ENCODE measurements around the gene THSD4. TPM values are rescaled to one million over a fixed set of nuclear protein-coding genes. Genes with fewer than 3 reads are reported as not detected.
"Not testable (repeated sequence)": the region's sequence is repeated elsewhere in the genome, so short reads cannot be mapped to it uniquely, and the experiment has no call there.

The THSD4 gene
- total RNA-seq, 1 donor from 2014 or later: 1.6 TPM

DNA sequence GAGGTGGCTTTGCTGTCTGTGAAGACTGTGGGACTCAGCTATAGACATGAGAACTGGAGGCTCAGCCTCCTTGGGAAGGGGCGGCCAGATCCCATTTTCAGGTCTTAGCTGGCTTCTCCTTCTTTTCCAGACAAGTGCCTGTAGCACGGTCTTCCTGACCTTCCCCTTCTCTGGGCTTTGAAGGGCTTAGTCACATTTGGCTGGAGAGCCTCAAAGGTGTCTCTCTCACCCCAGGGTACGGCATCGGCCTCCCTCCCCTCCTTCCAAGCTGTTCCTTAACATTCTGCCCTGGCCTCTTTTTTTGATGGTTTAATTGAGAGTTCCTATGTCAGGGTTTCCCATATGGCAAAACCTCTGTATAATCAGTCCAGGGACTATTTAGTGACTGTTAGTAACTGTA lies 242.7 kb downstream of the THSD4 start:
- DNase-seq (ENCODE audit: low spot score in 2 of 2) (no peak), FAIRE-seq (no peak)

DNA sequence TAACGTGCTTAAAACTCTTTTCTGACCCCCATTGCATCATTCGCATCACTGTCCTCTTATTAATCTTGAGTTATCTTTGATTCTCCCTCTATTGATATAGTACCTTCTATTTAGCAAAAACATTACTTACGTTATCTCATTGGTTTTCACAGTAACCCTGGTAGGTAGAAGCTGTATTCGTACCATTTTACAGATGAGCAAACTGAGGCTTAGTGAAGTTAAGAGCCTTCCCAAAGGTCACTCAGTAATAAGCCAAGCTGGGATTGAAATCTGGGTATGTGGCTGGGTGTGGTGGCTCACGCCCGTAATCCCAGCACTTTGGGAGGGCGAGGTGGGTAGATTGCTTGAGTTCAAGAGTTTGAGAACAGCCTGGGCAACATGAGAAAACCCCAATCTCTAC lies 244.0 kb downstream of the THSD4 start:
- DNase-seq (ENCODE audit: low spot score in 2 of 2) (no peak), FAIRE-seq (no peak)

DNA sequence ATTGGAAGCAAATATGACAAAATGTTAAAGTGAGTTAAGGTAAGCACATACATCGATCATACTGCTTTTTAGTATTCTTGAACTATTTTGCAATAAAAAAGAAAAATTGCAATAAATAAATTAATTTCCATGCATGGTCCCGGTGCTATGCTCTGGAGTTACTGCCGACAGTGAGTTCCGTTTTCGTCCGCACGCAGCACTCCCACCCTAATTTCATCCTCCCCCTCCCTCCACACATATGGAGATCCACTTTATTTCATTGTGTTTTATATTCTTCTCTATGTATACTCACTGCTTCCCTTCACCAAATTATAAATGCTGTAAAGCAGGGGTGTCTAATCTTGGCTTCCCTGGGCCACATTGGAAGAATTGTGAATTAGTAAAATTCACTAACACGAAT lies 247.3 kb downstream of the THSD4 start:
- DNase-seq (ENCODE audit: low spot score in 2 of 2) (no peak), FAIRE-seq (no peak)

DNA sequence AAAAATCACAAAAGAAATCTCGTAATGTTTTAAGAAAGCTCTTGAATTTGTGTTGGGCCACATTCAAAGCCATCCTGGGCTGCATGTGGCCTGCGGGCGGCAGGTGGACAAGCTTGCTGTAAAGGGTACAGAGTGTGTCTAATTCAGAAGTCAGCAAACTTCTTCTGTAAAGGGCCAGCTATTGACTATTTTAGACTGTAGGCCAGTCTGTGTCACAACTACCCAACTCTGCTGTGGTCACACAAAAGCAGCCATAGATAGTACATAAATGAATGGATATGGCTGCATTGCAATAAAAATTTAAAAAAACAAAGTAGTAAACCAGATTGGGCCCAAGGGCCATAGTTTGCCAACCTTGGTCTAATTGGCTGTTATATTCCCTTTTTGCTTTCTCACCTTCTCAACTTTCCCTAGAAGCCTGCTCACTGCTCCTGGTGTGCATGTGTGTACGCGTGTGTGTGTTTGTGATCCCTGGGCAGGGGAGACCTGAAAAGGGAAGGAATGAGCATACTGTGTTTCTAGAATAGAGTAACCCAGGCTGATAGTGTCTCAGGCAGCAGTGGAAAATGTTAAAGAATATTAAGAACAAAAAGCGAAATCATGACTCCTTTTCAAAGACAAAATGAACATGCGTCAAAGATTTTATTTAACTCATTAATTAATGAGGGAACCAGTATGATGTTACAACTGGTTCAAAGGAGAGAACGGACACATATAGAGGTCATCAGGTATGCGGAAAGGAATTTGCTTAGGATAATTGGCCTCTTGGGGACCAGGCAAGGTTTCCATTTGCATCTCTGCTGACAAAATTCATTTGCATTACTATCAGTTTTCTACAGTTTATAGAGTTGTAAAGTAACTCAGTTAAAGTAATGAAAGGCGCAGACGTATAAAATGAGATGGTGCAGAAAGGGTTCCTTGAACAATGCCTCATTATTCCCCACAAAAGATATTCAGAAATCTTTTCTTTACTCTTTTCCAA lies 248.0 kb downstream of the THSD4 start:
- FAIRE-seq (no peak), DNase-seq (ENCODE audit: low spot score in 2 of 2) (no peak)

DNA sequence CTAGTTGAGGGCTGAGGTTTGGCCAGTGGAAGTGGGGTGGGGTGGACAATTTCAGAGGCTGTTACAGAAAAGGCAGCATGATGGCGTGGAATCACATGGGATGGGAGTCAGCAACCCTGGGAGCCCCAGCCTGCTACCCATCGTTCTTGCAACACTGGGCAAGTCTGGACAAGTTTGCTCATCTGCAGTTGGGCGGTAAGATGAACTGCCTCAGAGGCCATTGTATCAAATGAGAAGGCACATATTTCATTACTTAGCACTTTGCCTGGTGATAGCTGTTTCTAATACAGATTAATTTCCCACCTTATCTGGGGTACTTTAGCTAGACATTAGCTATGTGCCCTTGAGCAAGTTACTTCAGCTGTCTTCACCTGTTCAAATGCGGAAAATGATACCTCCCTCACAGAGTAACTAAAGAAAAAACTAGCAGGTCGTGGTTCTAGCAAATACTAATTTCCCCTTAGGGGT lies 248.9 kb downstream of the THSD4 start:
- FAIRE-seq: no peak
- no peak for DNase-seq (ENCODE audit: low spot score in 2 of 2)

DNA sequence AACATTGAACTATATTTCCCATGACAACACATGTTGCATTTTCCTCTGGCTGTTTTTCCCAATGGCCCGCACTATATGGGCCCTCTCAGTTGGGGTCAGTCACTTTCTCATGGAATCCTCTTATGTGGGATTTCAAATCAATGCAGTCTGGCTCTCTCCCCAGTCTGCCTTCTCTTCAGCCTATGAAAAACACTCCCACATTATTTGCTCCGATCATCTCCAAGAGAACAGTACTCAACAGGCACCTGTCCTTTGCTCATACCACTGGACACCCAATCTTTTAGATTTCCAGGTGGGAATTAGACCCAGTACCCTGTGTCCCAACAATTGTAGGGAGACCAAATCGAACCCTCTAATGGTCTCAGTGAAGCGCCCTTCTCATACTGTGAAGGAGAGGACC lies 251.3 kb downstream of the THSD4 start:
- FAIRE-seq: no peak

DNA sequence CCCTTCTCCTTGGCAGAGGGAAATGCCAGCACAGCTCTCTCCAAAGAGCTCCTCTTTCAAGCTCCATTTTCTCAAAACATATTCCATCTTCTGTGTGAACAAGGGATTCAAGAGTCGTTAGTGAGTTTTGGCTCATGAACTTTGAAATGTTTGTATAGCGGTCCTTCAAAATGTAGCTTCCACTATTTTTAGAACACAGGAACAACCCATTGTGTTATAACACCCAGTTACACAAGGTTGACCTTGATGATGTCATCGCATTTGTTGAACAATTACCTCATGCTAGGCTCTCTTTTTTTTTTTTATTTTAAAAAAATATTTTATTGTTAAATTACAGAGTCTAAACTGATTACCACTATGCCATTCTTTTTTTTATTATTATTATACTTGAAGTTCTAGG lies 251.7 kb downstream of the THSD4 start:
- FAIRE-seq (no peak), DNase-seq (ENCODE audit: low spot score in 2 of 2) (no peak)

More for the DNA sequence above, 251.3 kb downstream of the THSD4 start:
- DNase-seq (ENCODE audit: low spot score in 2 of 2): no peak

DNA sequence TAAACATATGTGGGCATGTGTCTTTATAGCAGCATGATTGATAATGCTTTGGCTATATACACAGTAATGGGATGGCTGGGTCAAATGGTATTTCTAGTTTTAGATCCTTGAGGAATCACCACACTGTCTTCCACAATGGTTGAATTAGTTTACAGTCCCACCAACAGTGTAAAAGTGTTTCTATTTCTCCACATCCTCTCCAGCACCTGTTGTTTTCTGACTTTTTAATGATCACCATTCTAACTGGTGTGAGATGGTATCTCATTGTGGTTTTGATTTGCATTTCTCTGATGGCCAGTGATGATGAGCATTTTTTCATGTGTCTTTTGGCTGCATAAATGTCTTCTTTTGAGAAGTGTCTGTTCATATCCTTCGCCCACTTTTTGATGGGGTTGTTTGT lies 252.5 kb downstream of the THSD4 start:
- FAIRE-seq; DNase-seq (ENCODE audit: low spot score in 2 of 2): not testable (repeated sequence)

DNA sequence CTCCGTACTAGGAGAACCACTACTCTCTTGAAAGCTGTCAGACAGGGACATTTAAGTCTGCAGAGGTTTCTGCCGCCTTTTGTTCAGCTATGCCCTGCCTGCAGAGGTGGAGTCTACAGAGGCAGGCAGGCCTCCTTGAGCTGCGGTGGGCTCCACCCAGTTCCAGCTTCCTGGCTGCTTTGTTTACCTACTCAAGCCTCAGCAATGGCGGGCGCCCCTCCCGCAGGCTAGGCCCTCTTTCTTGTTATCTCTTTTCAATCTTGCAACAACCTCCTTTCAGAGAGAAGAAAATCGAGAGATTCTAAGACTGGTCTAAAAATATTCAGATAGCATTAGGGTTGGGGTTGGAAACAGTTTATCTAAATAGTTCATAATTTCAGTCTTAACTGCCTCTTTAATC lies 257.5 kb downstream of the THSD4 start:
- not testable (repeated sequence) for FAIRE-seq; DNase-seq (ENCODE audit: low spot score in 2 of 2)

DNA sequence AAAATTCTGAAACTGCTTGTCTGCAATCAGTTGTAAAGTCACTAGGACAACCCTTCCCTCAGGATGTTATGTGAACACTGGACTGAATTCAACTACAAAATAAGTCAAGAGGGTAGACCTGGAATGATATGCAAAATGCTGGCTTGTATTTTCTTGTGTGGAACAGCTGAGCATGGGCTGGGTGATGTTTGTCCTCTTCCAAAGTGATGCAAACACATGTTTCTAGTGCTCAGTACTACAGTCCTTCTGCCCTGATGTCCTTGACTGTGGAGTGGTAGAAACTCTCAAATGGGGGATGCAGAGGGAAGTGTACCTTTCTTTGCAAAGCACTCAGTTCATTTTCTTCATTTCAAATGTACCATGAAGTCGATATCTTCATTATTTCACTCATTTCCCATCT lies 258.6 kb downstream of the THSD4 start:
- no peak for FAIRE-seq

DNA sequence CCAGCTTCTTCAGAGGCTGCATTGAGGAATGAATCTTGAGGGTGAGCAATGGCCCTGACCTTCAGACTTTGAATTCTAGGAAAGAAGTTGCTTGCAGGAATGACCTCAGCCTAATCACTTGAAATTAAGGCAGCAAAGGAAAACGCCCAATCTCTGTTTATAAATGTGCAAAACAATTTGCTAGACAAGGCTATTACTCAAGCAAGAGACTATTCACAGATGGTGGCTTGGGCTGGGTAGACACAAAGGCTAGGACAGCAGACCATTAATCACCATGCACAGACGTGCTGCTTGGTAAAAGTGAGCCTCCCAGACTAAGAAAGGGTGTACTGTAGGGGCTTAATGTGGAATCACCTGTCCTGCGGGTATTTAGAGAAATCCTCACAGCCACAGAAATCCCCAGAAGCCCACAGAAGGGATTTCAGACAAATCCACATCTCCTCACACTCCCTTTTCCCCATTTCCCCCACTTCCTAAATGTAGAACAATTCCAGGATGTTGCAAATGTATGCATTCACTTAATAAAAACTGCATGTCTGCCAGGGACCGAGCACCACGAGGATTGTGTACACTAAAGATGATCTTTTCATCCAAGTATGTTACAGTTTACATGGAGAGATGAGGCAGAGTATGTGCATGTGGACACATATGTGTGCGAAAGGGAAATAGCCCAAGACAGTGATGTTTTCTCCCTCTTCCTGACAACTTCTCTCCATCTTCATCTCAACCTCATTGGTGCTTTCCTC lies 259.5 kb downstream of the THSD4 start:
- no peak for FAIRE-seq
- peak in 1 of 2 donors; percentile 8 for DNase-seq (ENCODE audit: low spot score in 2 of 2)

More for the DNA sequence above, 258.6 kb downstream of the THSD4 start:
- no peak for DNase-seq (ENCODE audit: low spot score in 2 of 2)

DNA sequence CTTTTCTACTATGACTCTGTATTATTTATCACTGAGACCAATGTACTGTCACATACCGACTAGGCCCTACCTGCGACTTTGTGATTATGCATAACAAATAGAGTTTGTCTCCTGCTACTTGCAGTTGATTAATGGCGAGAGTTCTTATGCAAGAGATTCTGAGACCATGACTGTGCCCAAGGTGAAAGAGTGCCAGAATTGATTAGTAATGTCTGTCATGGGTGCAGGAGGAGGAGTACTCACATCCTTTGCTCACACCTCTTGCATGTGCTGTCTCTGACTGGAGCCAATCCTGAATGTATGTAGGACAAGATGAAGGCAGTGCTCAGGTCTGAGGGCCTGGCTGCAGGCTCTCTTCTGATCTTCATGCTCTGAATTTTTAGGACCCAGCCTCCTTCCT lies 260.7 kb downstream of the THSD4 start:
- DNase-seq (ENCODE audit: low spot score in 2 of 2): no peak
- no peak for FAIRE-seq

DNA sequence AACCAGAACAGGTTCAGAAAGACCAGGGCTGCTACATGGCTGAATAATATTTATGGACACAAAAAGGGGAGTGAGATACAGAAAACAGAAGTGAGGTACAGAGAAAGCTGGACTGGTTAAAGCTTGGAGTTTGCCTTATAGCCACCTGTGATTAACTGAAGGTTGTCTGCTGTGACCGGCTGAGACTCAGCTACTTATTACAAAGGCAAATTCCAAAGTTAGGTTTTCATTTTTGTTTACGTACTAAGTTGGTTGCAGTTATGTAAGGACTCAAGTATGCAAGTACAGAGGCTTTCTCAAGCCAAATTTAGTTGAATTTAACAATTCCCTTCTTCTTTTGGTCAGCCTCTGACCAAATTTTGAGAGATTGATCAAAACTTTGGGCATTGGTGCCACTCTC lies 264.6 kb downstream of the THSD4 start:
- no peak for FAIRE-seq

DNA sequence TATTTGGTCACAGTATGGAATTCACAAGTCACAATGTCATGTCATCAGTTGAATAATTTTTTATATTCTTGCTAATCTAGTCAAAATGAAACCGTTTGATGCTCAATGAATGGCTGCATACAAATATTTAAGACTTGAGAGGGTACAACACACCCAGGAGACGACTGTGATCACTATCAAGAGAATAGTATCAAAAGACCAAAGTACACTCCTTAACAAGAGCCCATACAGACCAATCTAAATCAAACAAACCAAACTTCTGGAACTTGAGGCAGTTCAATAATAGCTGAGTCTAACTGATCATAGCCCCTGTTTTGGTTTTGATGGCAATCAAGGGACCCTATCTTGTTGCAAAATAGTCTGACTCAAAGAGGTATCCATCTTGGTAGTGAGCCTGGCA lies 265.1 kb downstream of the THSD4 start:
- FAIRE-seq (no peak), DNase-seq (ENCODE audit: low spot score in 2 of 2) (no peak)

More for the DNA sequence above, 264.6 kb downstream of the THSD4 start:
- DNase-seq (ENCODE audit: low spot score in 2 of 2): no peak

DNA sequence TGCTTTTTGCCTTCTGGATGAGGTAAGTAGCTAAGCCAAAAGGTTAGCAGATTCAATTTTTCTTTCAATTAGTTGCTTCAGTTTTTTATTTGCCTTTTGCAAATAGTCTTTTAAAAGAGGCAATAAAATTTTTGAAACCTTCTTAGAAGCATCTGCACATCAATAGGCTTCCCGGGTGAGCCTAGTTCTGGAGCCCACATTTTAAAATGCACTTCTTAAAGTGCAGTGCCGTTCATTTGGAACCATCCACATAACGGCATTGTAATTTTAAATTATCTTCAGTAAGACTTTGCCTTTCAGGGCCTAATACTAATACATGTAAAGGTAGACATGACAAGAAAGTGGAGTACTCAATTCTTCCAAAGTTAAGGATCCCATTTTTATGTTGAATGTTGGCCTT lies 269.2 kb downstream of the THSD4 start:
- DNase-seq (ENCODE audit: low spot score in 2 of 2) (no peak), FAIRE-seq (no peak)

DNA sequence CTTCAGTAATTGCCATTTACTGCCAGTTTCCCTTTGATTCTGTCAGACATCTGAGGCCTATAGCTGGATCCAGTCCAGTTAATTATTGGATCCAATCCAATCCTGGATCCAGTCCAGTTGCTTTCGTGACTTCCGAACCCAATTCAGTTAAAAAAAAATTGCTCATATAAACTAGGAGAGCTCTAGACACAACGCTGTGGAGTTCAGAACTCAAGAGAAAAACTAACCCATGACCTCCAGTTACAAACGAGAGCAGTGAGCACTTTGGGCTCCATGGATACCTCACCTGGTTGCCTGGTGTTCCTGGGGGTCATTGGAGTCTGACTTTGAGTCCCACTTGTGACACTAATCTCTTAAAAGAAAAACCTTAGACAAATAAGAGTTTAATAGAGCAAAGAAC lies 269.8 kb downstream of the THSD4 start:
- DNase-seq (ENCODE audit: low spot score in 2 of 2): no peak
- no peak for FAIRE-seq

DNA sequence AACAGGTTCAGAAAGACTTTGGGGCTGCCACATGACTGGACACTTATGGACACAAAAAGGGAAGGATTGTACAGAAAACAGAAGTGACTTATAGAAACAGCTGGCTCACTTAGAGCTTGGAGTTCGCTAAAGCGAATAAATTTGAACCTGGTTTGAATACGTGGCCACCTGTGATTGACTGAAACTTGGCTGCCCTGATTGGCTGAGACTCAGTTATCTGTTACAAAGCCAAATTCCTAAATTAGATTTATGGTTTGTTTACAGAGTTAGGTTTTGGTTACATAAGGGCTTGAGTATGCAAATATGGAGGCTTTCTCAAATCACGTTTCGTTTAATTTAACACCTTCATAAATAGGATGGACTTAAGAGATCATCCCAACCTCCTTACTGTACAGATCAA lies 270.2 kb downstream of the THSD4 start:
- no peak for FAIRE-seq
- no peak for DNase-seq (ENCODE audit: low spot score in 2 of 2)

DNA sequence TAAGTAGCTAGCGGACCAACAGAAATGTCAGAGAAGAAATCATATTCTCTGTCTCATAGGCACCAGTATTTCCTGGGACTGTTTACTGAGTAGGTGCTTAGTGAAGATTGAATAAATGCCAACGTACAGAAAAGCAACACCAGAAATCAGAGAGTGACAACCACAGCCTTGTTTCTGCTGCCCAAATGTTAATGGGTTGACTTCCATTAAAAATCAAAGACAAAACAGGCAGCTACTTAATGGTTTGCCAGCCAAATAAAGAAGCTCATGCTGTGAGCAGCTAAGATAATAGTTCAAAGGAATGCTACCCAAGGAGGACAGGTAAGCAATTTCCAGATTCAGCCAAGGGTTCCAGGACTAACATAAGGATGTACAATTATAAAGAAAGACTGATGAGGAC lies 270.7 kb downstream of the THSD4 start:
- DNase-seq (ENCODE audit: low spot score in 2 of 2) (no peak), FAIRE-seq (no peak)

DNA sequence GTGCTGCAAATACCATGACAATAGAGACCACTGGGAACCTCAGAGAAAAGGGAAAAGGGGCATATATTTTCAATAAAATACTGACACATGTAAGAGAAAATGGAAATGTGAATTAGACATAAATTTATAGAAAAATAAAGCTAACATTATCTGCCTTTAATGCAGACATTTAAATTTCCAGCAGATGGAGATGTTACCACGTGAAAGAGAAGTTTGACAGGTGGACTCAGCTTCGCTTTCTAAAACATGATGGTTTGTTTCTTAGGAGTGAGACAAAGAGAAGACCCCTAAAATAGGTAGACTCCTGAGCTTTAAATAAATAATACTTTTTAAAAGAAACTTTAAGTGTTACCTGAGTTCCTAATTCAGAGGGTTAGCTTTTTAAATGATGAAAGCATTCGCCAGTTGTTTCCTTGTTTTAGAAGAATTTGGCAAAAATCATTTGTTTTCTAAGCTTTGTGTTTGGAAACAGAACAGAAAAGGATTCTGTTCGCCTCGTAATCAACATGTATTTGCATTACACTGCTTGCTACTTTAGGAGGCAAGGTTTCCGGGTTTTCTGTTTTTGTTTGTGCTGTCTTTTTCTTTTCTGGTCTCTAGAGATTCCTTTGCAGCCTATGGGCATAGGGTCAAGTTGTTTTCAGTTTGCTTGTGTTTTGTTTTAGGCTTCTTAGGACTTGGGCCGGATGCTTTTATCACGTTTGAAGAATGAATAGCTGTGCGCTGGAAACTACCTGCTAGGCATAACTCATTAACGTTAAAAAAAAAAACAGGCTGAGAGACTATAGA lies 271.4 kb downstream of the THSD4 start:
- DNase-seq (ENCODE audit: low spot score in 2 of 2) (no peak), FAIRE-seq (no peak)

DNA sequence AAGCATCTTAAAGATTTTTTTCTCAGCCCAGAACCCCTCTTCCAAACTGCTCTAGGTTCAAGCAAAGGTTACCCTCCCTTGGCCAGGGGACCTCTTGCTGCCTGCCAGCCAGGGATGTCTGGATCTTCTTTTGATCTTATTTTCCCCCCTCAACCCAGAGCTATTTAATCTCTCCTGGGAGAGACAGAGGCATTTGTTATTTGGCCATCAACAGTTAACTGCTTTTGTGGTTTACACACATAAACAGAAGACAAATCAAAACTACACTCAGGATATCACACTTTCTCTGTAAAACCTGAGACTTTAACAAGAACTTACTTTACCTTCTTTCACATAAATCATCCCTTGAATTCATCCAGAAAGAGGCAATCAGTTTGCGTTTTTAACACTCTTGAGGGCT lies 272.5 kb downstream of the THSD4 start:
- FAIRE-seq: no peak

DNA sequence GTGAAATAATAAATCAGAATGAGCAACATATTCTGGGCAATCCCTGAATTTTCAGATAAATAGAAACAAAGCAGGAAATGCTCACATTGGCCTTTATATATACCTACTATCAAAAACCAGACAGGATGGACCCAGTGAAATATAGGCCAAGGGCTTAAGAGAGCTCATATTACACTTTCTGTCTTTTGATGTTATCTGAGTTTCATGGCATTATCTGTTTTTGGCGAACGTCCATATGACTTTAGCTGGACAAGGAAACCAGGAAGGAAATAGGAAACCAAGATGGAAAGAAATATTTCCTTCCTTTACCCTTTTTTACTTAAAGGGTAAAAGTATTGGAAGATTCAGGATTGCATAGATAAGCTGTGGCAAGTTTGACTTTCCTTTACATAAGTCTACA lies 274.8 kb downstream of the THSD4 start:
- FAIRE-seq: no peak
- DNase-seq (ENCODE audit: low spot score in 2 of 2): no peak

More for the DNA sequence above, 272.5 kb downstream of the THSD4 start:
- no peak for DNase-seq (ENCODE audit: low spot score in 2 of 2)
